Brain microvascular endothelial cell (primary cell): Measurements from ENCODE around the gene USP16.
A peak's percentile ranks its signal among the peaks of the same experiment; 100 is the strongest.
"Not testable (repeated sequence)": the region's sequence is repeated elsewhere in the genome, so short reads cannot be mapped to it uniquely, and the experiment has no call there.

ENCODE experiments used
- DNase-seq: peaks from one replicate; pipeline ENCODE4 v3.0.0-alpha.2; 2020
- H3K27ac ChIP-seq: fragments of 250-450 bp; sonication (Bioruptor Pico); 2 replicates; pipeline ENCODE4 v1.5.1; 2020; ENCODE audit warnings: mild to moderate bottlenecking, moderate library complexity
- H3K27me3 ChIP-seq: fragments of 250-450 bp; sonication (Bioruptor Pico); replicated peaks from 2 replicates; pipeline ENCODE4 v1.5.1; 2020; ENCODE audit warnings: mild to moderate bottlenecking
- H3K36me3 ChIP-seq: fragments of 250-450 bp; sonication (Bioruptor Pico); replicated peaks from 2 replicates; pipeline ENCODE4 v1.5.1; 2020; ENCODE audit warnings: mild to moderate bottlenecking
- H3K4me3 ChIP-seq: 2 replicates; pipeline ENCODE4 v1.5.1; 2011; ENCODE audit warnings: low read depth, mild to moderate bottlenecking, control low read depth, low read length, moderate library complexity
- CTCF ChIP-seq: IDR thresholded peaks from 2 replicates; pipeline ENCODE4 v1.5.1; 2011; ENCODE audit warnings: low read depth, mild to moderate bottlenecking, moderate library complexity, low read length, control low read depth, inconsistent platforms; ENCODE audit errors: missing control alignments
- in situ Hi-C: cut with HindIII; loops from 2 replicates; pipeline ENCODE4 v1.10.0; 2017; ENCODE audit warnings: low sequenced_read_pairs, low pct_ligation_motif_present

The USP16 gene

GRCh38 chr21:29074783-29075182 is 50.3 kb downstream of the USP16 start:
- H3K27ac ChIP-seq: no peak overlapping the region
- no peak overlapping the region for H3K4me3 ChIP-seq
- peaks cover 2% of the 10 kb centered on the region for H3K36me3 ChIP-seq
- in situ Hi-C loops: no loop called here
- TF ChIP-seq CTCF: no peak
- no peak for DNase-seq
- no peaks in the 10 kb centered on the region for H3K27me3 ChIP-seq

GRCh38 chr21:29075706-29076466 is 51.4 kb downstream of the USP16 start:
- H3K4me3 ChIP-seq: no peak overlapping the region
- H3K27me3 ChIP-seq: no peaks in the 10 kb centered on the region
- in situ Hi-C loops: no loop called here
- no peaks in the 10 kb centered on the region for H3K36me3 ChIP-seq
- H3K27ac ChIP-seq: no peak overlapping the region
- TF ChIP-seq CTCF: no peak
- DNase-seq: no peak

DNA sequence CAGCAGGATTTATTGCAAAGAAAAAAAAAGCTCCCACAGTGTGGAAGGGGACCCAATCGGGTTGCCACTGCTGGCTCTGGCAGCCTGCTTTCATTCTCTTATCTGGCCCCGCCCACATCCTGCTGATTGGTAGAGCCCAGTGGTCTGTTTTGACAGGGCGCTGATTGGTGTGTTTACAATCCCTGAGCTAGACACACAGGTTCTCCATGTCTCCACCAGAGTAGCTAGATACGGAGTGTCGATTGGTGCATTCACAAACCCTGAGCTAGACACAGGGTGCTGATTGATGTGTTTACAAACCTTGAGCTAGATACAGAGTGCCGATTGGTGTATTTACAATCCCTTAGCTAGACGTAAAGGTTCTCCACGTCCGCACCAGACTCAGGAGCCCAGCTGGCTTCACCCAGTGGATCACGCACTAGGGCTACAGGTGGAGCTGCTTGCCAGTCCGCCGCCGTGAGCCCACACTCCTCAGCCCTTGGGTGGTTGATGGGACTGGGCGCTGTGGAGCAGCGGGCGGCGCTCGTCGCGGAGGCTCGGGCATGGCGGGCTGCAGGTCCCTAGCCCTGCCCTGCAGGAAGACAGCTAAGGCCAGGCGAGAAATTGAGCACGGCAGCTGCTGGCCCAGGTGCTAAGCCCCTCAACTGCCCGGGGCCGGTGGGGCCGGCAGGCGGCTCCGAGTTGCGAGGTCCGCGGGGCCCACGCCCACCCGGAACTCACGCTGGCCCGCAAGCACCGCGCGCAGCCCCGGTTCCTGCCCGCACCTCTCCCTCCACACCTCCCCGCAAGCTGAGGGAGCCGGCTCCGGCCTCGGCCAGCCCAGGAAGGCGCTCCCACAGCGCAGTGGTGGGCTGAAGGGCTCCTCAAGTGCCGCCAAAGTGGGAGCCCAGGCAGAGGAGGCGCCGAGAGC is 52.5 kb downstream of the USP16 start:
- in situ Hi-C loops, H3K36me3 ChIP-seq, H3K27me3 ChIP-seq: not testable (repeated sequence)
- peak overlapping the region; percentile 49 for H3K4me3 ChIP-seq
- peak overlapping the region; percentile 58 for H3K27ac ChIP-seq
- DNase-seq: peak; percentile 57

DNA sequence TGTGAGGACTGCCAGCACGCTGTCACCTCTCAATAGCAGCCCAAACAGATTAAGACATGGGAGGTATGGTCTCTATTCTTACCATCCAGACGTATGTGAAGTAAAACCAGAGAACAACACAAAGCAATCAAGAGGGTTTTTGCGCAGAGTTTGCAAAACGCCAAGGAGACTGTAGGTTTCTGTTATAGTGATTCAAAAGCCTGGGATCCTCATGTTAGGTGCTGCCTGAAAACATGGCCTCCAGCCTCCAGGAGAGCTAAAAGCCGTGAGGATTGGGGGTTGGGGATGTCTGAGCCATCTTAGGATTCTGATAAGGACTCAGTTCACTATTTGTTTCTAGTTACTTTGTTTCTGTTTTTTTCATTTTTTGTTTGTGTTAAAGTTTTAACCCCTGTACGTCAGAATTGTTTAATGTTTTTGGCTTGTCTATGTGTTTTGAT is 53.2 kb downstream of the USP16 start:
- no peaks in the 10 kb centered on the region for H3K36me3 ChIP-seq
- H3K27ac ChIP-seq: peak overlapping the region; percentile 58
- H3K27me3 ChIP-seq: no peaks in the 10 kb centered on the region
- in situ Hi-C loops: no loop called here
- H3K4me3 ChIP-seq: peak overlapping the region; percentile 49
- DNase-seq: no peak
- no peak for TF ChIP-seq CTCF

DNA sequence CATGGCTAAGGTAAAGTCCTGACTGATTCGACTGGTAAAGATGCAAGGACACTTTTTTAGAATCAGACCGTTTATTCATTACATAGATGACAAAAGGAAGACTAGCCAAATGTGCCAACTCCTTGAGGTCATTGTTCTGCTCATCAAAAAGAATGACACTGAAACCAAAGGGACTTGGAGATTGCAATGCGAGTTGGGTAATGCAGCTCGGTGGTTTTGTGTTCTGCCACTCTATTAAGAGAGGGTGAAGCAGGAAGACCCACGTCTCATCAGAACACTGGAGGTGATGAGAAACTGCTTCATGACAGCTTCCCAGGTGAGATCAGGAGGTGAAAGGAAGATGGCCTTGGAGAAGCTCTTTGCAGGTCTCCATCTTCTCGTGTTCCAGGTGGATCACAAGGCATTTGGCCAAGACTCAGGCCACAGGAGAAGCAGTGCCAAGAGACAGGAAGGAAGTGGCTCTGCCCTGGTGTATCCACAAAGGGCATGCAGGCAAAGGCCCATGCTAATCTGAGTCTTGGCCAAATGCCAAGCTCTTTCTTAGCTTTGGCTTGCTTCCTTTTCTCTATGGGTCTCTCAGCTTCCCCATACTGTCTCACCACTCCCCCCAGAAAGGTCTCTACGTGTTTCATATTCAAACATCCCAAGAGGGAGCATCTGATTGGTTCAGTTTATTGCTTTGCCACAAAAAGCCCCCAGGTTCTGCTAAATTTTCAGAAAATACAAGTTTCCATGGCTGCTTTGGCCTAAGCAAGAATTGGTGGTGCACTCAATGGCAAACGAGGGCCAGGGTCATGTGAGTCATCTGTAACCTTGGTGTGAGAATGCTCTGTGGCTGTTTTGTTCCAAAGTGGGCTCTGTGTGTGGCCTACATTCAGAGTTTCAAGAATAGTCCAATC is 54.6 kb downstream of the USP16 start:
- H3K27me3 ChIP-seq: no peaks in the 10 kb centered on the region
- no peaks in the 10 kb centered on the region for H3K36me3 ChIP-seq
- TF ChIP-seq CTCF: no peak
- DNase-seq: no peak
- in situ Hi-C loops: no loop called here
- no peak overlapping the region for H3K4me3 ChIP-seq
- H3K27ac ChIP-seq: no peak overlapping the region

GRCh38 chr21:29080454-29080941 is 56.0 kb downstream of the USP16 start:
- no peak for DNase-seq
- TF ChIP-seq CTCF: no peak
- in situ Hi-C loops: no loop called here
- H3K27ac ChIP-seq: no peak overlapping the region
- no peaks in the 10 kb centered on the region for H3K36me3 ChIP-seq
- no peak overlapping the region for H3K4me3 ChIP-seq
- H3K27me3 ChIP-seq: no peaks in the 10 kb centered on the region
